Measurements from ENCODE around the gene FMN1.
"Not testable (repeated sequence)": the region's sequence is repeated elsewhere in the genome, so short reads cannot be mapped to it uniquely, and the experiment has no call there.

Gene FMN1

DNA sequence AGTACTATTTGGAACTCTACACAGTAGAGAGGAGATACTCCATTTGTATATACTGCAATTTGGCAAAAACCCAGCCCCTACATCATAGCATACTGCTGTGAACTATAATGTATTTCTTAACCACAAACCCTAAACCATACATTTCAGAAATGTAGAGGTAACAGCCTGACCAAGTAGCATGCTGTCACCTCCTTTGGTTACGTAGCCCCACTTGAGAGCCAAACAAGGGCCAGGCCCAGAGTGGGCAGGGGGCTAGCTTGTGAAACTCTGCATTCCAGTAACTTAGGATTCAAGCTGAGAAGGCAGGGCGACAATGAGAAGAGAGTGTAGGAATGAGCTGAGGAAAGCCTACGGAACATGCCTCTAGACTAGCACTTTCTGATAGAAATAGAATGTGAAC lies 340.9 kb downstream of the FMN1 start:
- DNase-seq (ENCODE audit: low read depth), result no peak

DNA sequence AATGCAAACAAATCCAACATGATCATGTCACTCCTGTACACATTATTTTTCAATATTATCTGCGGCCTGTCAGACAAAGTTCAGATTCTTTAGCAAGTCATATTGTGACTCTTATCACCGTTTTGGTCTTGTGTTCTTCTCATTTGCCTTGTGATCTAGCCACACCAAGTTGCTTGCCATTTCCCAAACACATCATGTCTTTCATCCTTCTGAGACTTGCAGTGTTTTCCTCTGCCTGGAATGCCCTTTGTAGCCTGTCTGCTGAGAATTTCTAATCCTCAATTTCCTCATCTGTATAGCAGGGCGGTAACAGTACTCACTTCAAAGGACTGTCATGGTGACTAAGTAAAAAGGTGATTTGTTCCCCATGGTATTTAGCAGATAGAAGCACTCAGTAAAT lies 341.7 kb downstream of the FMN1 start:
- no peak for DNase-seq (ENCODE audit: low read depth)

DNA sequence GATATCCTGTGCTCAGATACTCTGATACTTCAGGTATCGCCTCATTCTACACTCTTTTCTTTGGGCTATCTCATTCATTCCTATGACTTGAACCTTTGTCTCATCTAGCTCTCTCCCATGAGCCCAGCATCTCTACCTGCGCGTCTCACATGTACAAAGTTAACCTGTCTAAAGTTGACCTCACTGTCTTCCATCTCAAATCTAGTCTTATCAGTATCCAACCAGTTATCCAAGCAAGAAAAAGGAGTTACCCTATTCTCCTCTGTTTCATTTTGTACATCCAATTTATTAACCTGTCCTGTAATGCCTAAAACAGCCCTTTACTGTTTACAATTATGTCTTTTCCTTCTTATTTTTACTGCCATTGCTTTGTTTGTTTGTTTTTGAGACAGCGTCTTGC lies 342.5 kb downstream of the FMN1 start:
- no peak for DNase-seq (ENCODE audit: low read depth)

DNA sequence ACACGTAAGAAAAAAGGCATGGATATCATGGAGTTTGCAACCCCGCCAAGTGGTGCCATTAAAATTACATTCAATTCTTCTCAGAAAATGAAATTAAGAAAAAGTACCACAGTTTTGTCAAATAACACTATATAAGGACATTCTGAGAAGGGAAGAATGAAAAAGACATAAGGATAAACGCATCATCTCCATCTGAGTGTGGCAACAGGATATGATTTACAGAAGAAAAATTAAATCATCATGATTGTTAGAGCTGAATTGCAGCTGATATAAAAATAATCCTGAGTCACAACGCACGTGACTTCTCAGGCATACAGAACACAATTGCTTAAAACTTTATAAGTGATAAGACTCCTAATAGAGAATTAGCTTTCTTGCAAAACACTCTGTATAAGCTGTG lies 342.9 kb downstream of the FMN1 start:
- DNase-seq (ENCODE audit: low read depth), result no peak

GRCh38 chr15:32849769-32850668 lies 344.5 kb downstream of the FMN1 start:
- no peak for DNase-seq (ENCODE audit: low read depth)

DNA sequence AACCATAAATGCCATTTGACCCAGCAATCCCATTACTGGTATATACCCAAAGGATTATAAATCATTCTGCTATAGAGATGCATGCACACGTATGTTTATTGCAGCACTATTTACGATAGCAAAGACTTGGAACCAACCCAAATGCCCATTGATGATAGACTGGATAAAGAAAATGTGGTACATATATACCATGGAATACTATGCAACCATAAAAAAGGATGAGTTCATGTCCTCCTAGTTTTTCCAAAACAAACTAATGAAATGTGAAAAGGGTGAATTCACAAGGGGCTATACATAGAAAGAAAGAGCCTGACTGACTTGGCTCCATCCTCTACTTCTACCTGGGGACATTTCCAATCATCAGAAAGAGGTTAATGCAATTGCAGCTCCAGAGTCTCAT lies 347.8 kb downstream of the FMN1 start:
- not testable (repeated sequence) for DNase-seq (ENCODE audit: low read depth)

- no peak for DNase-seq (ENCODE audit: low read depth)
These were observed 350.3 kb downstream of the FMN1 start for GRCh38 chr15:32844118-32844711.

GRCh38 chr15:32843219-32843815 lies 351.2 kb downstream of the FMN1 start:
- no peak for DNase-seq (ENCODE audit: low read depth)

- DNase-seq (ENCODE audit: low read depth), result no peak
These were observed 352.4 kb downstream of the FMN1 start for GRCh38 chr15:32842081-32842480.

DNA sequence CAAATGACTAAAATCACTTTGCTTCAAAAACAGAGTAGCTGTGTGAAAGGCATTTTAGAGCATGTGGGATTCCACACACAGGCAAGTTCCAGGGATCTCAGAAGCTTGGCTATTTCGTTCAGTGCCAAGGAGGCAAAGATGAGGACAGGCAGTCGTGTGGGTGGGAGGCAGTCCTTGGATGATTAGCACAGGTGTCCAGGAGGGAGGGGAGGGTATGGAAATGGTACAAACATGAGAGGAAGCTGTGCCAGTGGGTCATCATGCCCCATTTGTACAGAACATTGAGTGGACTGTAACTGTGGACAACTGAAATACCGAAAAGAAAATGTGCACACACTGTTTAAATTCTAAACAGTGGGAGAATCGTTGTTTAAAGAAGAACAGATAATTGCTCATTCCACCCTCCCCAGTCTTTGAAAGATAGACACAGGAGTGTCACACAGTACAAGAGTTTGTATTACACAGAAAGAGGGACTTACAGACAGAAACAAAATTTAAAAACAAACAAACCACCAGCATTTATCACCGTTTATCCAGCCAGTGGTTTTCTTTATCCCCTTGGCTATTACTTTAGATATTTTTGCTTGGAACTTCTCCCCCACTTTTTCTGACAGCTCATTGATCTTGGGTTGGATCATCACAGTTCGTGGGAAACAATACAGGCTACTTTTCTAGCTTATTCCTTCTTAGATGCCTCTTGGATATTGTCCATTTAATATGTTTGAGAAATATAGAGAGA lies 353.8 kb downstream of the FMN1 start:
- no peak for DNase-seq (ENCODE audit: low read depth)

GRCh38 chr15:32838820-32839219 lies 355.7 kb downstream of the FMN1 start:
- no peak for DNase-seq (ENCODE audit: low read depth)

GRCh38 chr15:32838338-32838737 lies 356.2 kb downstream of the FMN1 start:
- DNase-seq (ENCODE audit: low read depth), result no peak

DNA sequence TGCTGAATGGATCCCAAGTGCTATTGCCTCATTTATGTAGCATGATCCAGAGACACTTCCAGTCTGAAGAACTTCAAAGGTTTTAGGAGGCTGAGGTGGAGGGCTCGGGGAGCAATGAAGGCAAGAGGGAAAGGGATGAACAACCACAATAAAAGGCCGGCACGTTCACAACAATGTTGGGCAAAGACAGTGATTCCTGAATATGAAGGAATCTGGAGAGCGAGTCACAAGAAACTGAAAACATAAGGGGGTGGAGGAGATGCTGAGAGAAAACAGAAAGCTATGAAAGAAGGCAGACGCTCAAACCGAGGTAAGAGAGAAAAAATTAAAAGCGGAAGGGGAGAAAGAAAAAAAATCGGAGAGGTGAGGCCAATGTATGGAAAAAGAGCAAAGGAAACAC lies 356.6 kb downstream of the FMN1 start:
- no peak for DNase-seq (ENCODE audit: low read depth)

DNA sequence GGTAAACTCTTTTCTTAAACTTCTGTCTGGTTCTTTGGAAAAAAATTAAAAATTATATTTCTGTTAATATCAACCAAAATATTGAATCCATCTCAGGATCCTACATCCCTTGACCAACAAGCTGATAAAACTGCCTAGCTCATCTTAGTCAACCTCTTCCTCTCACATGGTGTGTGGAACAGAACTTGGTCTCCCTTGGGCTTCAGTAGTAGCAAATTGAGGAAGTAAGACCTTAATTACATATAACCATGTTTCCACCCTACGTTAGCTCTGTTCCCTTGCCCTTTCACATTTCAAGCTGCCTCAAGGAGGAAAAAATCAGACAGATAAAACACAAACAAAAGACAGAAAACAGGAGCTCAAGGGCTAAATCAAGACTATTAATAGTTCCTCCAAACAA lies 360.4 kb downstream of the FMN1 start:
- DNase-seq (ENCODE audit: low read depth), result no peak

GRCh38 chr15:32833379-32833821 lies 361.1 kb downstream of the FMN1 start:
- DNase-seq (ENCODE audit: low read depth), result no peak

GRCh38 chr15:32831485-32831884 lies 363.0 kb downstream of the FMN1 start:
- no peak for DNase-seq (ENCODE audit: low read depth)

DNA sequence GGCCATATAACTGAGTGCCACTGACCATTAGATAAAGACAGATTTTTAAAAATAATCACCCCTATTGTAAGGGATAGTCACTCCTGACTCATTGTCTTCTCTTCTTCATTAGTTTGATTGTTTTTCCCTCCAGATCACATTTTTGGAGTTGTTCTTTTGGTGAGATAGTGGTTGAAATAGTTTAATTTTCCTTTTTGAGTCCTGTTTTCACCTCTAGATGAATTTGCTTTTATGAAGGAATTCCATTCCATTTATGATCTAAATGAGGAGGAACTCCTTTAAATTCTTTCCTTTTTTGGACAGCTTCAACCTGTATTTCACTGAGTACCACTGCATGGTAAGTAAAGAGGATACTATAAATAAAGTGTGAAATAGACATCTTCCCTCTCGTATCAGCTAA lies 364.3 kb downstream of the FMN1 start:
- DNase-seq (ENCODE audit: low read depth), result no peak

GRCh38 chr15:32829436-32829835 lies 365.1 kb downstream of the FMN1 start:
- DNase-seq (ENCODE audit: low read depth), result no peak

GRCh38 chr15:32828507-32829186 lies 365.9 kb downstream of the FMN1 start:
- DNase-seq (ENCODE audit: low read depth), result no peak

DNA sequence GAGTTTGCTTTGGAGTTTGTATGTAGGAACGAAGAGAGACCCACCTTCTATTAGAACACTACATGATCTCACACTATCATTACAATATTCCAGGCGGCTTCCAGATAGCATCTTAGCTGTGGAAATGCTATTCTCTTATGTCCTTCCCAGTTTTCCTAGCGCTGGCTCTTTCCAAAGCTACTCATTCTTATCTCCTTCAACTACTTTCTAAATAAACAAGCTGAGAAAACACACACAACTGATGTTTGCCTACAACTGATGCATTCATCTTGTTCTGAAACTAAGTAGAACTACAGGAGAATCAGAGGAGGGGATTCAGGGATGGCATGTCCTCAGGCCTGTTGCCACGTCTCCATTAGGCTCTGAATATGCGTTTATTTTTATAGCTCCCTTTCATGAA lies 367.8 kb downstream of the FMN1 start:
- no peak for DNase-seq (ENCODE audit: low read depth)

DNA sequence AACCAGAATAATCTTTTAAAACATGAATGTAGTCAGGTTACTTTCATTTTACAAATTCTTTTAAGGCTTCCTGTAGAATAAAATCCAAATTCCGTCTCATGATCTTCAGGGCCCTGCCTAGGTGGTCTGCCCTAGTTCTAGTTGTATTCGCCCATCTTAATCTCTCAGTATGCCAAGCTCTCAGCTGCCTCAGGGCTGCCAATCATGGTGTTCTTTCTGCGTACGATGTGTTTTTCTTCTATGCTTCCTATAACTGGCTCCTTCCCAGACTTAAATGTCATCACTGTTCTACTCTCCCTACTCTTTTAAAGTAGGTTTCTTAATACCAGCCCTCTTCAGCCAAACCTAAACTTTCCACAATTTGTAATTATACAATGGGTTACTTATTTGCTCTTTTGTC lies 369.3 kb downstream of the FMN1 start:
- DNase-seq (ENCODE audit: low read depth), result no peak

- no peak for DNase-seq (ENCODE audit: low read depth)
These were observed 369.7 kb downstream of the FMN1 start for GRCh38 chr15:32824777-32825176.

Measured in activated T-helper 9 cell treated with anti-CD3 and anti-CD28 coated beads, Interleukin-2, amount 50 U/mL, for 16 hours (primary cell).